Activated B cell treated with CpG ODN at 0.5 μM for 24 hours (primary cell): ENCODE data around the gene PLPPR1. TPM values are rescaled to one million over a fixed set of nuclear protein-coding genes. Genes with fewer than 3 reads are reported as not detected.
"Not testable (repeated sequence)": the region's sequence is repeated elsewhere in the genome, so short reads cannot be mapped to it uniquely, and the experiment has no call there.

ENCODE experiments used
- ATAC-seq: fragments of 200-7000 bp; cut with Tn5 transposase; one replicate; pipeline ENCODE4 v1.10.0; 2021; ENCODE audit warnings: low read depth, mild to moderate bottlenecking, moderate library complexity
- CTCF ChIA-PET: fragments of 350-600 bp; sonication (Branson Sonifier 250); formaldehyde crosslinking; loops from one replicate; lab custom pipeline; 2021; ENCODE audit warnings: antibody characterized with exemption; lab: Charles Lee
- POLR2A ChIA-PET: fragments of 350-600 bp; sonication (Branson Sonifier 250); formaldehyde crosslinking; loops from one replicate; lab custom pipeline; 2021; ENCODE audit warnings: antibody characterized with exemption; lab: Charles Lee
- DNase-seq: peaks from one replicate; pipeline ENCODE4 v3.0.0; 2022
- H3K27ac Mint-ChIP-seq: one replicate; pipeline ENCODE4 v1.8.0; 2020; ENCODE audit warnings: mixed read lengths
- H3K27me3 Mint-ChIP-seq: one replicate; pipeline ENCODE4 v1.8.0; 2021; ENCODE audit warnings: mixed read lengths
- H3K36me3 Mint-ChIP-seq: one replicate; pipeline ENCODE4 v1.8.0; 2021; ENCODE audit warnings: low read depth, mixed read lengths
- H3K4me1 Mint-ChIP-seq: one replicate; pipeline ENCODE4 v1.8.0; 2021; ENCODE audit warnings: mixed read lengths
- H3K4me3 Mint-ChIP-seq: one replicate; pipeline ENCODE4 v1.8.0; 2020; ENCODE audit warnings: mild to moderate bottlenecking, mixed read lengths
- H3K9me3 Mint-ChIP-seq: one replicate; pipeline ENCODE4 v1.8.0; 2020; ENCODE audit warnings: mixed read lengths
- CTCF ChIP-seq: fragments of 200-600 bp; IDR thresholded peaks from one replicate; pipeline ENCODE4 v1.8.0; 2022; ENCODE audit warnings: antibody characterized with exemption, mild to moderate bottlenecking
- intact Hi-C: fragments of 100-400 bp; cut with micrococcal nuclease; formaldehyde crosslinking; loops from one replicate; pipeline ENCODE4 v1.15.1; 2024
- total RNA-seq: library from RNA; stranded (reverse); gene quantifications from 2 replicates; pipeline ENCODE4 v1.2.3, GENCODE V29; 2022

The PLPPR1 gene
- total RNA-seq, 1 donor from 2014 or later = not detected

GRCh38 chr9:101324245-101324804 is 295.8 kb downstream of the PLPPR1 start:
- Mint-ChIP-seq H3K4me1 (no peaks in the 10 kb centered on the region), H3K27ac (no peak overlapping the region), H3K4me3 (no peak overlapping the region), H3K9me3 (peaks cover 9% of the 10 kb centered on the region), H3K27me3 (peaks cover 6% of the 10 kb centered on the region), H3K36me3 (no peaks in the 10 kb centered on the region)
- DNase-seq = no peak
- TF ChIP-seq CTCF = no peak
- no peak for ATAC-seq
- intact Hi-C loops = no loop called here
- ChIA-PET CTCF (no interaction called here), POLR2A (no interaction called here)

GRCh38 chr9:101325053-101325452 is 296.5 kb downstream of the PLPPR1 start:
- H3K36me3 Mint-ChIP-seq = no peaks in the 10 kb centered on the region
- peaks cover 9% of the 10 kb centered on the region for H3K9me3 Mint-ChIP-seq
- ATAC-seq (no peak), DNase-seq (no peak)
- intact Hi-C loops = no loop called here
- H3K4me1 Mint-ChIP-seq = no peaks in the 10 kb centered on the region
- H3K27ac Mint-ChIP-seq = no peak overlapping the region
- ChIA-PET CTCF (no interaction called here), POLR2A (no interaction called here)
- TF ChIP-seq CTCF = no peak
- peaks cover 9% of the 10 kb centered on the region for H3K27me3 Mint-ChIP-seq
- H3K4me3 Mint-ChIP-seq = no peak overlapping the region

- Mint-ChIP-seq H3K36me3 (no peaks in the 10 kb centered on the region), H3K9me3 (peaks cover 9% of the 10 kb centered on the region), H3K4me3 (no peak overlapping the region), H3K27ac (no peak overlapping the region), H3K4me1 (no peaks in the 10 kb centered on the region), H3K27me3 (peaks cover 10% of the 10 kb centered on the region)
- ChIA-PET CTCF (no interaction called here), POLR2A (no interaction called here)
- intact Hi-C loops = no loop called here
- ATAC-seq = no peak
- no peak for DNase-seq
- no peak for TF ChIP-seq CTCF
Observed at GRCh38 chr9:101326035-101326434, 297.5 kb downstream of the PLPPR1 start.

- POLR2A ChIA-PET = no interaction called here
- H3K27me3 Mint-ChIP-seq = peaks cover 10% of the 10 kb centered on the region
- H3K4me3 Mint-ChIP-seq = no peak overlapping the region
- intact Hi-C loops = no loop called here
- no peak for TF ChIP-seq CTCF
- no peak for DNase-seq
- H3K36me3 Mint-ChIP-seq = no peaks in the 10 kb centered on the region
- no peaks in the 10 kb centered on the region for H3K4me1 Mint-ChIP-seq
- no peak overlapping the region for H3K27ac Mint-ChIP-seq
- no peak for ATAC-seq
- peaks cover 9% of the 10 kb centered on the region for H3K9me3 Mint-ChIP-seq
- CTCF ChIA-PET = no interaction called here
Observed at GRCh38 chr9:101326501-101326900, 298.0 kb downstream of the PLPPR1 start.

- CTCF ChIA-PET = not testable (repeated sequence)
Observed at GRCh38 chr9:101327422-101327909, 298.9 kb downstream of the PLPPR1 start.

GRCh38 chr9:101332362-101332761 is 303.8 kb downstream of the PLPPR1 start:
- Mint-ChIP-seq H3K27me3 (peaks cover 9% of the 10 kb centered on the region), H3K4me3 (no peak overlapping the region), H3K4me1 (no peaks in the 10 kb centered on the region), H3K27ac (no peak overlapping the region), H3K36me3 (no peaks in the 10 kb centered on the region), H3K9me3 (peaks cover 5% of the 10 kb centered on the region)
- POLR2A ChIA-PET = no interaction called here
- intact Hi-C loops = no loop called here
- DNase-seq (no peak), ATAC-seq (no peak)
- CTCF ChIA-PET = no interaction called here
- TF ChIP-seq CTCF = no peak

More at GRCh38 chr9:101327422-101327909, 298.9 kb downstream of the PLPPR1 start:
- H3K4me3 Mint-ChIP-seq, H3K27ac Mint-ChIP-seq, POLR2A ChIA-PET, intact Hi-C loops, DNase-seq, H3K36me3 Mint-ChIP-seq, H3K4me1 Mint-ChIP-seq, H3K9me3 Mint-ChIP-seq, ATAC-seq: not testable (repeated sequence)
- peaks cover 10% of the 10 kb centered on the region for H3K27me3 Mint-ChIP-seq
